Epithelial cell of proximal tubule (primary cell): Measurements from ENCODE around the gene NME7. TPM values are rescaled to one million over a fixed set of nuclear protein-coding genes. Genes with fewer than 3 reads are reported as not detected.

Source experiments
- DNase-seq: peaks from one replicate; pipeline ENCODE4 v3.0.0-alpha.2; 2011; ENCODE audit warnings: low read depth
- H3K4me3 ChIP-seq: 2 replicates; pipeline ENCODE4 v1.5.1; 2011; ENCODE audit warnings: low read depth, mild to moderate bottlenecking, low read length
- total RNA-seq: library from RNA; depleted of rRNA; stranded (reverse); fragments of >200 nt; gene quantifications from 2 replicates; pipeline ENCODE4 v1.2.3, GENCODE V29; 2015
- TF ChIP-seq, protein P1 (sequence below): conservative IDR thresholded peaks from 2 replicates; pipeline ENCODE4 v1.5.1; 2012; ENCODE audit warnings: low read depth, mild to moderate bottlenecking, low read length

NME7 gene
- total RNA-seq, 1 donor from 2014 or later, result 50.9 TPM

DNA sequence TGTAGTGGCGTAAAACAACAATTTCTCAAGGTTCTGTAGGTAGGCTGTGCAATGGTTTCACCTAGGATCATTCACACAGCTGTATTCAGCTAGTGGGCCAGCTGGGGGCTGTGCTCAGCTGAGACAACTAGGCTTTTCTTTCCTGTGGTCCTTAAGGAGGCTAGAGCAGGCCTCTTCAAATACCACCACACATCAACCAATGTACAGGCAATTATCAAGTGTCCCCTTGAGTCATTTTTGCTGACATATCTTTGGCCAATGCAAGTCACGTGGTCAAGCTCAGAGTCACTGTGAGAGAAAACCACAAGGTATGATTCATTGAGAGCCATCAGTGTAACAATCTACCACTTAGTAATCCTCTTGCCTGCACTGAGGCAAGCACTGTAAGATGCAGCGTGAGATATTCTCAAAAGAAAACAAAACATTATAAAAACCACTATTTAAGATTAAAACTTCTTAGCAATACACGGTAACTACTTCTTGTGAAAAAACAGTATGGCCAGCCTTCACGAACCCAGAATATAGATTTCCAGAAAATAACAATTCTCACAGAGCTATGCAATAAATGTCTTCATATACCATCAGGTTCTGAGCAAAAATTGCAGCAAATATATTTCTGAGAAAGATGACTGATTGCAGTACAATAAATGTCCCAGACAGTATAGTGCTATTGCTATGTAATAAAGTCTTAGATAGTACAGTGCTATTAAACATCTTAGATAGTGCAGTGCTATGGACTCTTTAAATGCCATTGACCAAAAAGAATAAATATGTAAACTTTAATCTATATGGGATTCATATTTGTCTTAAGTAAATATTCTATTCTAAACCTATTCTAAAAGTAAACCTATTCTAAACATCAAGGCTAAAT, 55.3 kb downstream of the NME7 start:
- TF ChIP-seq, protein P1, sequence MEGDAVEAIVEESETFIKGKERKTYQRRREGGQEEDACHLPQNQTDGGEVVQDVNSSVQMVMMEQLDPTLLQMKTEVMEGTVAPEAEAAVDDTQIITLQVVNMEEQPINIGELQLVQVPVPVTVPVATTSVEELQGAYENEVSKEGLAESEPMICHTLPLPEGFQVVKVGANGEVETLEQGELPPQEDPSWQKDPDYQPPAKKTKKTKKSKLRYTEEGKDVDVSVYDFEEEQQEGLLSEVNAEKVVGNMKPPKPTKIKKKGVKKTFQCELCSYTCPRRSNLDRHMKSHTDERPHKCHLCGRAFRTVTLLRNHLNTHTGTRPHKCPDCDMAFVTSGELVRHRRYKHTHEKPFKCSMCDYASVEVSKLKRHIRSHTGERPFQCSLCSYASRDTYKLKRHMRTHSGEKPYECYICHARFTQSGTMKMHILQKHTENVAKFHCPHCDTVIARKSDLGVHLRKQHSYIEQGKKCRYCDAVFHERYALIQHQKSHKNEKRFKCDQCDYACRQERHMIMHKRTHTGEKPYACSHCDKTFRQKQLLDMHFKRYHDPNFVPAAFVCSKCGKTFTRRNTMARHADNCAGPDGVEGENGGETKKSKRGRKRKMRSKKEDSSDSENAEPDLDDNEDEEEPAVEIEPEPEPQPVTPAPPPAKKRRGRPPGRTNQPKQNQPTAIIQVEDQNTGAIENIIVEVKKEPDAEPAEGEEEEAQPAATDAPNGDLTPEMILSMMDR, result no peak
- peak; percentile 86 for DNase-seq

DNA sequence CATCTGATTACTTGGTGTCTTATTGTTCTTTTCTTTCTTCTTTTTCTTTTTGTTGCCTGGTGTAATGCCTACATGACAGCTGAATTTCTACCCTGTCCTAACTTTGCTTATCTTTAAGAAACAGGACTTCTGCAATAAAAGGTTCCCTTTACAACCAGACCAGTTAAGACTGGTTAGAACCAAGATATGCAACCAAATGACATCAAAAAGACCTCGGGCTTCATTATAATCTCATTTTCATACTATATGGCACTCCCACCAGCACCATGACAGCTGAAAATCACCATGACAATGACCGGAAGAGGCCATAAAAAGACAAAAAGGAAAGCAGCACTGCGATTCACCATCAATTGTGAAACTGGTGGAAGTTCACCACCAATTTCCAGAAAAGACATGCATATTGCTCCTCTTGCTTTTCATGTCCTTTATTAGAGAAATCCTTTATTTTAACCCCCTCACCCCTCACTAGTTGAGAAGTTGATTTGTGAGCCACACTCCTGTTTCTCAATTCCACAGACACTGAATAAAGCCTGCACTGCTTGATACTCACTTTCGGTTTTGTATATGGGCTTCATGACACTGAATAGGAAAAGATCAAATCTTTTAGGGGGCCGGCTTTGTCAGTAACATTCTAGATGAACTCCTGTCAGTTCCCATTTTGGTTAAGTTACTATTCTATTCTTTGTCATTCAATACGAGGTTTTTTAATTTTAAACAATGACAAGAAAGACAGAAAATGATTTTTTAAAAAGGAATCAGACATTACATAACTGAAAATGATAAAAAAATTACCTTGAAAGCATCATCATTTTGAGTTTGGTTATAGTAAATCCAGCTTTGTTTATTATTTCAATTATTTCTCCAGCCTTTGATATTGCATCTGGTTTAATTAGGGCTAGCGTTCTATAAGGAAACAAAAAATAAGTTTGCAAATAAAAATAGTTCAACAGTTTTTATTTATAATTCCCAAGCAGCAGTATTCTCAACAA, 58.1 kb downstream of the NME7 start:
- TF ChIP-seq, protein P1, result no peak
- no peak overlapping the region for H3K4me3 ChIP-seq
- no peak for DNase-seq

More for the DNA sequence above, 55.3 kb downstream of the NME7 start:
- no peak overlapping the region for H3K4me3 ChIP-seq

DNA sequence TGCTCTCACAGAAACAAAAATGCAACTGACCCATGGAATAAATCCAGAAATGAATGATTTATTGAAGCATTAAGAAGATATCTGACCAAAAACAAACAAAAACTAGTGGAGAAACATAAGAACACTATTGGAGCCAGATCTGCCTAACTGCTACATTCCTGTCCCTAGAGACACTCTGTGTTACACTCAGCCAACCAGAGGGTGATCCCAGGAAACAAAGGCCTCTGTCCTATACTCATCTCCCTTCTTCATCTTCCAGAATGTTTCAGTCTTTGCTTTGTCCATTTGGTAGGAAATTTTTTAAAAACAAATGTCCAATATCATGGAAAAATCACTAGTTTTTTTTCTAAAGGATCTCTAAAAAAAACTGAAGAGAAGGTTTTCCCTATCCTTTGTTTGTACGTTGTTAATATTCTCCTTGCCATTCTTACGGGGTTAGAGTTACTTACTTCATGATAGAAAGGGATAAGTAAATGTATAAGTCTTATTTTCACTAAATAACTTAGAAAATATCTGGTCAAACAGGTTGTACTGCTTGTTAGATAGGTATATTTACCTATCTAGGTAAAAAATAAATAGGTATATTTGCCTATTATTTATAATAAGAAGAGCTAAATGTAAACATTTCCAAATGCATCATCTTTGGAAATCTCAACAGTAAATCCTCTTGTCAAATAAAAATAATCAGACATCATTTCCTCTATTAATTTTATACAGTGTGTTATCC, 59.1 kb downstream of the NME7 start:
- no peak for DNase-seq
- no peak overlapping the region for H3K4me3 ChIP-seq
- TF ChIP-seq, protein P1, result no peak

DNA sequence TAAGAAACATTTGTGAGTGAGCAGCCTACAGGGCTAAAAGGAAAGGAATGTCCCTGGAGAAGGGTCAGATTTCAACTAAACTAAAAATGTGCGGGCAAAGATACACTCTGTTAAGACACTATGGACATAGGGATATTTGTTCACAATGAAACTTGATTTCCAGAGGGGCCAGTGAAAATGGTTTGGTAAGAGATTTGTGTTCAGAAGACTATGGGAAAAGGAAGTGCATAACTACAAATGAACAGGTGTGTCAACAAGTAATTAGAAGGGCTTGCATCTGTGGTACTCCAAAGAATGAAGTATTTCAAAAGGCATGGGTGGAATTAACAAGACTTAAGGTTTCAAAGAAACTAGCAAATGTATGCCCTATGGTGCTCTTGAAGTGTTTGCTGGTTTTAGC, 60.4 kb downstream of the NME7 start:
- H3K4me3 ChIP-seq, result no peak overlapping the region
- TF ChIP-seq, protein P1, result no peak
- DNase-seq, result no peak

DNA sequence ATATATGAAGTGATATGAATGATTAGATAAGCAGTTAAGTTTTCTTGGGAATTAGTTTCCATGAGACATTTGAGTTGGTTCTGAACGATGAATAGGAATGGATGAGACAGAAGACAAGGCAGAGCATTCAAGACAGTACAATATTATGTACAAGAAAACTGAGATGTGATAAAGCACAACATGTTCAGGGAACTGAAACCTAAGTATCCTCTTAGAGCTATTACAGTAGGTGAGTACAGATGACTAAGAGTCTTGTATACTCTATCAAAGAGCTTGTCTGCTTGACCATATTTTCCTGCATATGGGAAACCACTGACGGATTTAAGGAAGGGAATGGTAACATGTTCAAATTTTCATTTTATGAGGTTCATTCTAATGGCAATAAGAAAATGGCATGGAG, 61.6 kb downstream of the NME7 start:
- no peak for DNase-seq
- TF ChIP-seq, protein P1, result no peak
- no peak overlapping the region for H3K4me3 ChIP-seq

DNA sequence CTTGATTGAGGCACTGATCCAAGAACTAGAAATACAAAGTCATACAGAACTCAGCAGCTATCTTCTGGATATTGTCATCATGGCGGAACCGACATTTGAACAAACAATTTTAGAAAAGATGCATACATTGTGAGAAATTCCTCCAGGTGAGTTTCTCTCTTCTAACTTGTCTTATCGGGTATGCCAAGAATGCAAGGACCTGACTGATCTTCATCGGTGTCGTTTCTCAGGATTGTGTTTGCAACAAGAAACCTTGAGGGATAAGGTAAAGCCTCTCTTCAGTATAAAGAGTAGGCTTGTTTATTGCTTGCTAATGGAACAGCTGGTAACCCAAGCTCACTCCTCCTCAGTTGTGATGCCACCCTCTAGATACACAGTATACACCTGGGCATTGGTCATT, 62.2 kb downstream of the NME7 start:
- TF ChIP-seq, protein P1, result no peak
- H3K4me3 ChIP-seq, result no peak overlapping the region
- no peak for DNase-seq
